Measurements from ENCODE around the gene ZBTB4.

ZBTB4 gene

DNA sequence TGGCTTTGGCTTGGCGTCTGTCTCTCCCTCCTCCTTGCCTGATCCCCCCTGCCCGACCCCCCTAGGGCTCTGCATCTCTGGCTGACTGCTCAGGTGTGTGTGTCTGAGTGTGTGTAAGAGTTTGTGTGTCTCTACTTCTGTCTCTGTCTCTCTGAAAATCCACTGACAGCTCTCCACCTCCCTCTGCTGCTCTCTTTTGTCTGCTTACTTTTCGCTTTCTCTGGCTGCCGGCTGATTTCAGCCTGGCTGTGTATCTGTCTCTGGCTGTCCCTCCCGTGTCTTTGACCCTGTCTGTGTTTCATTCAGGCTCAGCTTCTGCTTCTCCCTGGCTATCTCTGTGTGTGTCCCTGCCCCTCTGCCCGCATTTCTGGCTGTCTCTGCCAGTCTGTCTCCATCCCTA is 63.1 kb downstream of the ZBTB4 start:
- DNase-seq, result no peak

DNA sequence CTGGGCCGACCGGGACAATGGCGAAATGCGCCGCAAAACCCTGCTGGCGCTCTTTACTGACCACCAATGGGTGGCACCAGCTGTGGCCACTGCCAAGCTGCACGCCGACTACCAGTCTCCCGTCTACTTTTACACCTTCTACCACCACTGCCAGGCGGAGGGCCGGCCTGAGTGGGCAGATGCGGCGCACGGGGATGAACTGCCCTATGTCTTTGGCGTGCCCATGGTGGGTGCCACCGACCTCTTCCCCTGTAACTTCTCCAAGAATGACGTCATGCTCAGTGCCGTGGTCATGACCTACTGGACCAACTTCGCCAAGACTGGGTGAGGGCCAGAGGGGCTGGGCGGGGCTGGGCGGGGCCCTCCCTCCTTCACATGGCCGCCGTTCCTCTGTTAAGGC is 63.6 kb downstream of the ZBTB4 start:
- DNase-seq, result no peak

DNA sequence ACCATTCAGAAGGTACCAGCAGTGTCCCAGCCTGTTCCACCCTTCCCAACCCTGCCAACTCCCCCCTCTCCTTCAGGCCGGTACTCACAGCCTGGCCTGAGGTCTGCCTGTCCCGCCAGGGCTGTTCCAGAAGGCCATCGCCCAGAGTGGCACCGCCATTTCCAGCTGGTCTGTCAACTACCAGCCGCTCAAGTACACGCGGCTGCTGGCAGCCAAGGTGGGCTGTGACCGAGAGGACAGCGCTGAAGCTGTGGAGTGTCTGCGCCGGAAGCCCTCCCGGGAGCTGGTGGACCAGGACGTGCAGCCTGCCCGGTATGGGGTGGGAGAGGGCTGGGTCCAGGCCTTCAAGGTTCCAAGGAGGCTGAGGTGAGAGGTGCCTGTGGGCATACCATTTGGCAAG is 64.6 kb downstream of the ZBTB4 start:
- no peak for DNase-seq

DNA sequence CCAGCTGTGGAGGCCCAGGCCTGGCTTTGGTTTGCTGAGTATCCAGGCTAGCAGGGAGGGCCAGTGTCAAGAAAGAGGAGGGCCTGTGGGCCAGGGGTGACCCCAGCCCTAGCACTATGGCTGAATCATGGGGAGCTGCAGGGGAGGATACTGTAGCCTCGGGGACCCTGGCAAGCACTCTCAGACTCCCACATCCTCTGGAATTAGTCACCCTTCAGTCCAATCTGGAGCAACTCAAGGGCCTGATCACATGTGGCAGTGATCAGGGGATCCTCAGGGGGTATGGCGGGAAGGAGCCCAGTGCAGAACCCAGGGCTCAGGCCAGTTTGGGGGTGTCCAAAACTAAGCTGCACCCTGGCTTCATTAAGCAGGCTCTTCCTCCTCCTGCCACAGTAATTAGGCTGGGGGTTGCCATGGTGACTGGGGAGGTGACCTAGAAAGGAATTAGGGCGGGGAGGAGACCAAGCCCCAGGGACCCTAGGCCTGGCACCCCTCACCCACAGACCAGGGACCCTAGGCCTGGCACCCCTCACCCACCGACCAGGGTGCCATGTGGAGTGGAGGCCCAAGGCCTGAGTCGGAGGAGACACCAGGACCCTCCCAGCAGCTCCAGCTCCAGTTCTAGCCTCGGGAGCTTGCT is 66.0 kb downstream of the ZBTB4 start:
- DNase-seq, result no peak

DNA sequence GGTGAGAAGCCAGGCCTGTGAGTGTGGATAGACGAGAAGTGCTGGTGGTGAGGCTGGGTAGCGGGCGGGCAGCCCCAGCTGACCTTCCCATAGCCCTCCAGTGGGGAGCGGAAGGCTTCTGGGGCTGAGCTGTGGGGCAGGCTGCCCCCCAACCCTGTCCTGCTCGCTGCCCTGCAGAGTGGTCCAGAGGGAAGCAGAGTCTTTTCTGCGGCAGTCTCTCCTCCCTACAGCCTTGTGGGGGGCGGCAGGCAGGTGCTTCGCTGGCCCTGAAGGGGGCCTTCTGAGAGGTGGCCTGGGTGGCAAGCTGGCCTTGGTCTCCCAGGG is 68.0 kb downstream of the ZBTB4 start:
- no peak for DNase-seq

DNA sequence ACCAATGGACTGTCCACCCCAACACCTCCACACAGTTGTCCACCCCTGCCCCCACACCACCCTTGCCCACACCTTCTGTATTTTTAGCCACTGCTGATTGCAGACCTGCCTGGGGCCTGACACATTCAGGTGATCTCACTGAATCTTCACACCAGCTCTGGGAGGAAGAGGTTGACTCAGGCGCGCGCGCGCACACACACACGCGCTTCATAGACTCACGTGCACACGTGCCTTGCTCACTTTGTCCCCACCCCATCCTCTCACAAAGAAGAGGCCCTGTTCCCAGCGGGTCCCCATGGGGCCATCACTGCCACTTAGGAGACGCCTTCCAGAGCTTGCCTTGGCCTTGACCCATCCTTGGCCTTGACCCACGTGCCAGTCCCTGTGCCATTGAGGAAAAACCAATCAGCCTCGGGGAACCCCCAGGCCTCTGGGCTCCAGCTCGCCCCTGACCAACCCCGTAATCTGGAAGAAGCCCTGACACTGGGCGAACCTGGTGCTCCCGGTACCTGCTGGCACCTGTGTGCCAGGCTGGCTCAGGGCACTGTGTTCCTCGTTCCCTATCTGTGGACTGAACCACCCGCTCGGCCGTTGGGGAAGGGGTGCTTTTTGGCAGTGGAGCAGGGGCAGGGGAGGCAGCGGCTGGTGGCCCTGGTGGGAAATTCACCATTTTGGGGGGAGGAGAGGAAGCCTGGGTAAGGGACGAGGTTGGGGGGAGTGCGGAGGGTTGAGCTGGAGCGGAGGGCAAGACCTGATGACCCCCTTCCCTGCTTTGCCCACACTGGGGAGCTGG is 68.6 kb downstream of the ZBTB4 start:
- no peak for DNase-seq

DNA sequence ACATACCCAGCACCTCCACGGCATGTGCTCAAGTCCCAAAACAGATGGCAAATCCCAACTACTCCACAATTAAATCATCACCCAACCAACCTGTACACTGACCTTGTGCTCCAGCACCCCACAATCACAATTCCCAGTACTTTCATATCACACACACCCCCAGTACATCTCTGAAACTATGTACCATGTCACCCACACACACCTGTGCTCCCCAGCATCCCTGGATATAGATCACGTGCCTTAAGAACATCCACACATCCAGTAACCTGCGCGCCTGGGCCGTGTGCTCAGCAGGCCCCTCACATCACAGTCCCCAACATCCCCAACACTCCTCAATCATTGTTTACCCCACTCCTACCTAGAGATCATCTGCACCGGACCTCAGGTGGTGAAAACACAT is 69.7 kb downstream of the ZBTB4 start:
- DNase-seq, result no peak

Measured in NCI-H1694 treated with DMSO at 0.1 percent for 48 hours (cell line).